ENCODE data around the gene FAM135A. TPM values are rescaled to one million over a fixed set of nuclear protein-coding genes. Genes with fewer than 3 reads are reported as not detected.

Gene FAM135A
- total and polyA plus RNA-seq, 9 of the 15 experiments (the other 6 are each of a cell fraction or from before 2014, with no cell fraction given), result 7.4 to 32.9 (median 19.2) TPM

DNA sequence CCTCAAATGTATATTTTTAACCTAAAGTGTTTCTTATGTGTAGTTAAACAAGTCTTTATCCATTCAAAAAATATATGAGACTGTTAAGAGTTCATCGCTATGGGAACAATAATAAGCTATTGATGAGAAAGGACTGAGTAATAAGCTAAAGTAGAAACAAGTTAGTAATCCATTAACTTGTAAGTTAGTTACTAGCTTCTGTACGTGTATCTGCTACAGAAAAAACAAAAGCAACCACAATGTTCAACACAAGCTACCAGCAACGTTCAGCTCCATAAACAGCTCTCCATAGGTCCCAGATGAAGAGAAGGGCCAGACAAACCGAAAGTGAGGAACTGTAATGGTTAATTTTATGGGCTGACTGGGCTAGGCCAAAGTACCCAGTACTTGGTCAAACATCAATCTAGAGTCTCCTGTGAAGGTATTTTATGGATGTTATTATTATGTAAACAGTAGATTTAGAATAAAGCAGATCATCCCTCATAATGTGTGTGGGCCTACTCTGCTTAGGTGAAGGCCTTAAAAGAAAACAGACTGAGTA lies 33.8 kb upstream of the FAM135A start:
- Histone ChIP-seq H3K4me2 (ENCODE audit: insufficient read depth, low read length) (no peak overlapping the region), H3K4me3 (no peak overlapping the region), H3K27ac (ENCODE audit: extremely low read depth, low read depth, low read length) (no peak overlapping the region), H3K9me1 (ENCODE audit: control insufficient read depth, insufficient read depth, low read length) (no peaks in the 10 kb centered on the region), H3K79me2 (ENCODE audit: control insufficient read depth, insufficient read depth, low read length) (no peaks in the 10 kb centered on the region), H3K27me3 (ENCODE audit: control insufficient read depth in 2 of 2, insufficient read depth in 2 of 2, low read length in 2 of 2) (no peaks in the 10 kb centered on the region), H3K4me1 (replicated peaks in 1 of 2; ENCODE audit: control insufficient read depth in 2 of 2, insufficient read depth in 2 of 2, low read length in 2 of 2) (peaks cover 0 to 16% of the 10 kb centered on the region in 2 experiments; a peak in 4 of 5 replicates), H3K9me3 (replicated peaks; ENCODE audit: control insufficient read depth, insufficient read depth, low read depth, low read length) (no peaks in the 10 kb centered on the region), H3K36me3 (ENCODE audit: control insufficient read depth, insufficient read depth, low read length) (no peaks in the 10 kb centered on the region), H2AFZ (ENCODE audit: low read depth, low read length) (peak overlapping the region; percentile 11; the same call in 1 of the 2 replicates), H4K20me1 (replicated peaks; ENCODE audit: control insufficient read depth, insufficient read depth, low read length) (no peaks in the 10 kb centered on the region), H3K9ac (ENCODE audit: insufficient read depth in 1 of 2, low read depth in 2 of 2, low read length in 2 of 2) (no peak overlapping the region)
- POLR2A ChIA-PET, result interaction anchor here (1.0 to 1.7 kb wide), 4 partner anchors 8 to 15 kb away, joined by 4 to 11 read pairs (median 6); no protein-coding TSS in a partner anchor
- CTCF ChIA-PET (ENCODE audit: low intra/inter-chr PET ratio), result no interaction called here
- in situ Hi-C loops (cut with MboI) (no loop called here), intact Hi-C loops (cut with micrococcal nuclease) (loop anchor here (10.0 kb wide), 1 partner anchor 505 kb away; no protein-coding TSS in a partner anchor)
- TF ChIP-seq HMBOX1 (IDR thresholded peaks at IDR 0.05), result peak; percentile 42; the same call in 1 of the 2 replicates
- TF ChIP-seq RAD21 (CRISPR knock-in tag; conservative IDR thresholded peaks at IDR 0.05 in 1 of 2, IDR thresholded peaks at IDR 0.05 in 1 of 2), result no peak
- FAIRE-seq, result no peak
- 61% methylated on average over 4 of the region's 4 CpGs for WGBS (ENCODE audit: insufficient coverage, low coverage, missing lambda C conversion rate)
- DNase-seq (ENCODE audit: extremely low read depth in 1 of 4, low spot score in 3 of 4), result no peak
- no peak for ATAC-seq
- BruUV-seq (replicated peaks), result no TSS peak

GRCh38 chr6:70380252-70380651 lies 33.1 kb upstream of the FAM135A start:
- WGBS (ENCODE audit: insufficient coverage, low coverage, missing lambda C conversion rate), result 77% methylated on average over 5 of the region's 5 CpGs
- no peak for FAIRE-seq

More at GRCh38 chr6:70380252-70380651, 33.1 kb upstream of the FAM135A start:
- Histone ChIP-seq H3K4me3 (no peak overlapping the region), H3K9me3 (replicated peaks; ENCODE audit: control insufficient read depth, insufficient read depth, low read depth, low read length) (no peaks in the 10 kb centered on the region), H3K27me3 (ENCODE audit: control insufficient read depth in 2 of 2, insufficient read depth in 2 of 2, low read length in 2 of 2) (no peaks in the 10 kb centered on the region), H3K36me3 (ENCODE audit: control insufficient read depth, insufficient read depth, low read length) (no peaks in the 10 kb centered on the region), H3K4me1 (replicated peaks in 1 of 2; ENCODE audit: control insufficient read depth in 2 of 2, insufficient read depth in 2 of 2, low read length in 2 of 2) (peaks cover 0 to 16% of the 10 kb centered on the region in 2 experiments; a peak in 4 of 5 replicates), H3K79me2 (ENCODE audit: control insufficient read depth, insufficient read depth, low read length) (no peaks in the 10 kb centered on the region), H4K20me1 (replicated peaks; ENCODE audit: control insufficient read depth, insufficient read depth, low read length) (no peaks in the 10 kb centered on the region), H3K4me2 (ENCODE audit: insufficient read depth, low read length) (no peak overlapping the region), H2AFZ (ENCODE audit: low read depth, low read length) (peak overlapping the region; percentile 36), H3K9me1 (ENCODE audit: control insufficient read depth, insufficient read depth, low read length) (no peaks in the 10 kb centered on the region), H3K9ac (ENCODE audit: insufficient read depth in 1 of 2, low read depth in 2 of 2, low read length in 2 of 2) (no peak overlapping the region), H3K27ac (ENCODE audit: extremely low read depth, low read depth, low read length) (no peak overlapping the region)
- ATAC-seq, result no peak
- ChIA-PET CTCF (ENCODE audit: low intra/inter-chr PET ratio) (no interaction called here), POLR2A (interaction anchor here (1.4 to 1.7 kb wide), 4 partner anchors 9 to 15 kb away, joined by 4 to 11 read pairs (median 6); no protein-coding TSS in a partner anchor)
- no peak for DNase-seq (ENCODE audit: extremely low read depth in 1 of 4, low spot score in 3 of 4)
- intact Hi-C loops (cut with micrococcal nuclease) (no loop called here), in situ Hi-C loops (cut with MboI) (no loop called here)
- TF ChIP-seq CBX3 (IDR thresholded peaks at IDR 0.05; ENCODE audit: borderline replicate concordance in 1 of 2, low read length in 2 of 2) (no peak), CREB1 (IDR thresholded peaks at IDR 0.05) (no peak), CREB1 (CRISPR knock-in tag; IDR thresholded peaks at IDR 0.05) (0 out of 2 replicates have a peak, but pooled peaks have one; percentile 24), ATF3 (IDR thresholded peaks at IDR 0.05) (peak; percentile 23; the same call in 1 of the 2 replicates), ATF3 (CRISPR knock-in tag; conservative IDR thresholded peaks at IDR 0.05) (no peak), FOS (IDR thresholded peaks at IDR 0.05; ENCODE audit: extremely low read depth, insufficient read length) (no peak), CREM (IDR thresholded peaks at IDR 0.05; ENCODE audit: low read depth) (0 out of 2 replicates have a peak, but pooled peaks have one; percentile 23), ATF7 (IDR thresholded peaks at IDR 0.05) (peak; percentile 38; the same call in 1 of the 2 replicates)
- BruUV-seq (replicated peaks), result no TSS peak
